SK-N-SH (cell line): ENCODE data around the gene AAMP. TPM values are rescaled to one million over a fixed set of nuclear protein-coding genes. Genes with fewer than 3 reads are reported as not detected.

Experiments
- CTCF ChIA-PET: fragments of 300-600, 350-600 bp; formaldehyde crosslinking; extraction: SDS; loops from one replicate; lab custom pipeline; 2021; lab: Yijun Ruan, JAX
- POLR2A ChIA-PET: fragments of 350-600 bp; sonication (Branson Sonifier 250); formaldehyde crosslinking; extraction: SDS; loops from one replicate; lab custom pipeline; 2020; ENCODE audit warnings: antibody characterized with exemption, inconsistent platforms; lab: Yijun Ruan, JAX
- DNase-seq: peaks from one replicate; pipeline ENCODE4 v3.0.0; 2012
- H2AFZ ChIP-seq: fragments of 200-600 bp; sonication (generic); 2 replicates; pipeline ENCODE4 v1.8.1; 2016; ENCODE audit warnings: antibody characterized with exemption, mild to moderate bottlenecking, low read depth
- H3F3A ChIP-seq: fragments of 200-600 bp; sonication (generic); replicated peaks from 2 replicates; pipeline ENCODE3; 2016; ENCODE audit warnings: antibody characterized with exemption, mild to moderate bottlenecking; ENCODE audit not compliant: insufficient read depth
- H3K27ac ChIP-seq, 2 experiments: fragments of 200-500 bp in 1 of 2; fragments of 200-600 bp in 1 of 2; sonication (Bioruptor generic) in 1 of 2; sonication (generic), shearing (Covaris generic) in 1 of 2; 2 replicates each; pipeline versions ENCODE4 v1.5.1 to v1.6.1; 2014 to 2016; ENCODE audit warnings: low read depth in 2 of 2, inconsistent platforms in 1 of 2, low read length in 1 of 2, mild to moderate bottlenecking in 1 of 2, mixed read lengths in 1 of 2
- H3K27me3 ChIP-seq: fragments of 200-600 bp; sonication (generic), shearing (Covaris generic); 2 replicates; pipeline ENCODE4 v1.6.1; 2016; ENCODE audit warnings: mixed run types; ENCODE audit not compliant: insufficient read depth
- H3K36me3 ChIP-seq, 2 experiments: fragments of 200-500 bp in 1 of 2; fragments of 200-600 bp in 1 of 2; sonication (Bioruptor generic) in 1 of 2; sonication (generic) in 1 of 2; replicated peaks in 1 of 2; 2 replicates each; pipeline versions ENCODE3 to v1.5.1; 2014 to 2016; ENCODE audit warnings: low read length in 1 of 2, mild to moderate bottlenecking in 1 of 2; ENCODE audit not compliant: insufficient read depth in 2 of 2, control insufficient read depth in 1 of 2
- H3K4me1 ChIP-seq, 2 experiments: fragments of 200-500 bp in 1 of 2; fragments of 200-600 bp in 1 of 2; sonication (Bioruptor generic) in 1 of 2; sonication (generic), shearing (Covaris generic) in 1 of 2; 2 replicates each; pipeline versions ENCODE4 v1.5.1 to v1.6.1; 2014 to 2016; ENCODE audit warnings: low read depth in 1 of 2, low read length in 1 of 2, mixed run types in 1 of 2; ENCODE audit not compliant: insufficient read depth in 2 of 2, control insufficient read depth in 1 of 2
- H3K4me2 ChIP-seq: fragments of 200-600 bp; sonication (generic), shearing (Covaris generic); 2 replicates; pipeline ENCODE4 v1.6.1; 2017; ENCODE audit warnings: mixed run types
- H3K4me3 ChIP-seq, 2 experiments: fragments of 200-500 bp in 1 of 2; fragments of 200-600 bp in 1 of 2; sonication (Bioruptor generic) in 1 of 2; sonication (generic), shearing (Covaris generic) in 1 of 2; 2 replicates each; pipeline versions ENCODE4 v1.5.1 to v1.8.1; 2014 to 2016; ENCODE audit warnings: low read depth in 2 of 2, inconsistent platforms in 1 of 2, low read length in 1 of 2, mild to moderate bottlenecking in 1 of 2, mixed read lengths in 1 of 2, moderate library complexity in 1 of 2
- H3K79me2 ChIP-seq: fragments of 200-600 bp; sonication (generic); 2 replicates; pipeline ENCODE4 v1.8.1; 2017; ENCODE audit warnings: mild to moderate bottlenecking; ENCODE audit not compliant: insufficient read depth
- H3K9ac ChIP-seq: fragments of 200-600 bp; sonication (generic); 2 replicates; pipeline ENCODE4 v1.6.1; 2017; ENCODE audit warnings: mixed run types
- H3K9me2 ChIP-seq: fragments of 200-600 bp; sonication (generic); 2 replicates; pipeline ENCODE4 v1.6.1; 2017; ENCODE audit warnings: mixed run types
- H3K9me3 ChIP-seq: fragments of 200-600 bp; sonication (generic); 2 replicates; pipeline ENCODE4 v1.6.1; 2017; ENCODE audit warnings: mixed run types, mild to moderate bottlenecking, moderate library complexity
- H4K20me1 ChIP-seq: fragments of 200-600 bp; sonication (generic); 2 replicates; pipeline ENCODE4 v1.6.1; 2017; ENCODE audit warnings: mild to moderate bottlenecking, mixed run types; ENCODE audit not compliant: insufficient read depth
- CHD2 ChIP-seq: fragments of 150-350 bp; IDR thresholded peaks from 2 replicates; pipeline ENCODE4 v1.6.1; 2018; ENCODE audit warnings: low read length; ENCODE audit not compliant: partially characterized antibody
- ELF1 ChIP-seq: IDR thresholded peaks from 2 replicates; pipeline ENCODE4 v1.4.0; 2012
- FOSL2 ChIP-seq: IDR thresholded peaks from 2 replicates; pipeline ENCODE4 v1.4.0; 2012; ENCODE audit warnings: low read depth, mild to moderate bottlenecking, moderate library complexity, borderline replicate concordance
- FOXM1 ChIP-seq: IDR thresholded peaks from 2 replicates; pipeline ENCODE4 v1.4.0; 2012; ENCODE audit warnings: low read depth, mild to moderate bottlenecking
- GABPA ChIP-seq: IDR thresholded peaks from 2 replicates; pipeline ENCODE4 v1.4.0; 2012; ENCODE audit warnings: low read depth, mild to moderate bottlenecking
- GATA2 ChIP-seq: sonication (generic); formaldehyde crosslinking; IDR thresholded peaks from 2 replicates; pipeline ENCODE4 v1.5.0; 2020; ENCODE audit warnings: mild to moderate bottlenecking, missing genetic modification reagents
- JUND ChIP-seq: IDR thresholded peaks from 2 replicates; pipeline ENCODE4 v1.4.0; 2012
- MEF2A ChIP-seq: IDR thresholded peaks from 2 replicates; pipeline ENCODE4 v1.4.0; 2012; ENCODE audit warnings: low read depth, borderline replicate concordance
- MXI1 ChIP-seq: IDR thresholded peaks from 2 replicates; pipeline ENCODE4 v1.6.1; 2012; ENCODE audit warnings: mild to moderate bottlenecking, low read depth, low read length, improper control_type of control experiment
- PBX3 ChIP-seq: IDR thresholded peaks from 2 replicates; pipeline ENCODE4; 2012
- RAD21 ChIP-seq: IDR thresholded peaks from 2 replicates; pipeline ENCODE4 v1.6.1; 2012; ENCODE audit warnings: mild to moderate bottlenecking, low read length
- RCOR1 ChIP-seq: fragments of 150-350 bp; IDR thresholded peaks from 2 replicates; pipeline ENCODE4 v1.6.1; 2017; ENCODE audit warnings: antibody characterized with exemption, low read length
- RFX5 ChIP-seq: IDR thresholded peaks from 2 replicates; pipeline ENCODE4 v1.6.1; 2012; ENCODE audit warnings: mild to moderate bottlenecking, improper control_type of control experiment, low read length
- RXRA ChIP-seq: IDR thresholded peaks from 2 replicates; pipeline ENCODE4 v1.4.0; 2012; ENCODE audit warnings: low read depth, mild to moderate bottlenecking, borderline replicate concordance
- SIN3A ChIP-seq: IDR thresholded peaks from 2 replicates; pipeline ENCODE4 v1.6.1; 2012; ENCODE audit warnings: low read depth, mild to moderate bottlenecking, low read length, moderate library complexity, borderline replicate concordance
- SMC3 ChIP-seq: IDR thresholded peaks from 2 replicates; pipeline ENCODE4 v1.6.1; 2012; ENCODE audit warnings: low read depth, low read length, improper control_type of control experiment
- TAF1 ChIP-seq: IDR thresholded peaks from 2 replicates; pipeline ENCODE4 v1.6.1; 2012; ENCODE audit warnings: low read depth, mild to moderate bottlenecking, low read length, moderate library complexity, borderline replicate concordance
- TEAD4 ChIP-seq: IDR thresholded peaks from 2 replicates; pipeline ENCODE4 v1.4.0; 2012; ENCODE audit warnings: mild to moderate bottlenecking, borderline replicate concordance; ENCODE audit not compliant: insufficient read depth
- YY1 ChIP-seq: IDR thresholded peaks from 2 replicates; pipeline ENCODE4 v1.4.0; 2012; ENCODE audit warnings: low read depth, mild to moderate bottlenecking
- WGBS: methylation state at CpG from one replicate; pipeline ENCODE4 v1.1.6; 2017; ENCODE audit warnings: low lambda C conversion rate; 5-methylcytosine and 5-hydroxymethylcytosine counted together
- polyA plus RNA-seq, 3 experiments: library from polyadenylated mRNA; depleted of rRNA; stranded (reverse); fragments of >200 nt; gene quantifications; 2 replicates each; pipeline ENCODE4 v1.2.3, GENCODE V29; 2012
- TF ChIP-seq, protein P1 (sequence below): IDR thresholded peaks from 2 replicates; pipeline ENCODE4 v1.4.0; 2012; ENCODE audit warnings: low read depth, borderline replicate concordance
- TF ChIP-seq, protein P2 (sequence below): fragments of 150-350 bp; IDR thresholded peaks from 2 replicates; pipeline ENCODE4 v1.6.1; 2016; ENCODE audit warnings: mild to moderate bottlenecking, low read depth, low read length

AAMP gene
- polyA plus RNA-seq, 1 of the 3 experiments (the other 2 are of a cell fraction), result 276 TPM

GRCh38 chr2:218296200-218296599 is 26.3 kb upstream of the AAMP start:
- Histone ChIP-seq H4K20me1 (no peaks in the 10 kb centered on the region), H2AFZ (no peak overlapping the region), H3K4me2 (no peak overlapping the region), H3K9ac (no peak overlapping the region), H3K4me3 (no peak overlapping the region), H3K79me2 (no peaks in the 10 kb centered on the region), H3K4me1 (peaks cover 0 to 5% of the 10 kb centered on the region in 2 experiments; a peak in 1 of 4 replicates), H3K36me3 (no peaks in the 10 kb centered on the region), H3K9me3 (no peaks in the 10 kb centered on the region), H3F3A (peaks cover 4% of the 10 kb centered on the region), H3K9me2 (no peaks in the 10 kb centered on the region), H3K27me3 (no peaks in the 10 kb centered on the region)
- CTCF ChIA-PET, result interaction anchor here (0.8 to 2.7 kb wide), 7 partner anchors 11 to 98 kb away, joined by 3 to 13 read pairs (median 5); partner anchors contain the start of gene CATIP
- no peak for DNase-seq
- TF ChIP-seq JUND (no peak), MEF2A (no peak), SMC3 (no peak), RFX5 (no peak), YY1 (no peak), GATA2 (CRISPR knock-in tag) (no peak), TEAD4 (no peak), FOXM1 (no peak), MXI1 (no peak), ELF1 (no peak)
- TF ChIP-seq, protein P1, sequence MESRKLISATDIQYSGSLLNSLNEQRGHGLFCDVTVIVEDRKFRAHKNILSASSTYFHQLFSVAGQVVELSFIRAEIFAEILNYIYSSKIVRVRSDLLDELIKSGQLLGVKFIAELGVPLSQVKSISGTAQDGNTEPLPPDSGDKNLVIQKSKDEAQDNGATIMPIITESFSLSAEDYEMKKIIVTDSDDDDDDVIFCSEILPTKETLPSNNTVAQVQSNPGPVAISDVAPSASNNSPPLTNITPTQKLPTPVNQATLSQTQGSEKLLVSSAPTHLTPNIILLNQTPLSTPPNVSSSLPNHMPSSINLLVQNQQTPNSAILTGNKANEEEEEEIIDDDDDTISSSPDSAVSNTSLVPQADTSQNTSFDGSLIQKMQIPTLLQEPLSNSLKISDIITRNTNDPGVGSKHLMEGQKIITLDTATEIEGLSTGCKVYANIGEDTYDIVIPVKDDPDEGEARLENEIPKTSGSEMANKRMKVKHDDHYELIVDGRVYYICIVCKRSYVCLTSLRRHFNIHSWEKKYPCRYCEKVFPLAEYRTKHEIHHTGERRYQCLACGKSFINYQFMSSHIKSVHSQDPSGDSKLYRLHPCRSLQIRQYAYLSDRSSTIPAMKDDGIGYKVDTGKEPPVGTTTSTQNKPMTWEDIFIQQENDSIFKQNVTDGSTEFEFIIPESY, result no peak
- TF ChIP-seq, all 33 proteins: peak for 0
- WGBS, result 100% methylated on average over 1 of the region's 1 CpG
- no peak overlapping the region for H3K27ac ChIP-seq
- POLR2A ChIA-PET, result interaction anchor here (0.7 kb wide), 1 partner anchor 71 kb away, joined by 3 read pairs; no protein-coding TSS in a partner anchor

DNA sequence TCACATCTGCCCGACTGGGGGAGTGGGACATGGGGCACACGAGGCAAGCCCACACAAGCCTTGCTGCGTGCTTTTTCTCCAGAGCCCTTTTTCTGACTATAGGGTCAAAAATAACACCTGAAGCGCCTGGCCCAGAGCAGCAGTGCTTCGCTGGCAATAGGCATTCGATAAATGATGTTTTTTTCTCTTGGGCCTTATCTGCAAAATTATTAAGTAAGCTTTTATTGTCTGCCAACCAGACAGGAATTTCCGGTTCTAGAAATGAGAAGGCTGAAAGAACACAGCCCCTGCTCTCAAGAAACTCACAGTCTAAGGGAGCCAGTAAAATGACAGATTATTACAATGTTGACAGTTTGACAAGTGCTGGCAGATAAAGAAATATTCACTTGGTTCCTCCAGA is 25.1 kb upstream of the AAMP start:
- 78% methylated on average over 7 of the region's 7 CpGs for WGBS
- H3K27me3 ChIP-seq, result no peaks in the 10 kb centered on the region
- TF ChIP-seq TAF1 (no peak), GATA2 (CRISPR knock-in tag) (no peak), FOSL2 (no peak), SIN3A (no peak), TEAD4 (no peak), GABPA (no peak), YY1 (no peak), MEF2A (no peak), CHD2 (no peak), RAD21 (no peak), PBX3 (no peak), RXRA (no peak), RCOR1 (no peak)
- TF ChIP-seq, protein P2, sequence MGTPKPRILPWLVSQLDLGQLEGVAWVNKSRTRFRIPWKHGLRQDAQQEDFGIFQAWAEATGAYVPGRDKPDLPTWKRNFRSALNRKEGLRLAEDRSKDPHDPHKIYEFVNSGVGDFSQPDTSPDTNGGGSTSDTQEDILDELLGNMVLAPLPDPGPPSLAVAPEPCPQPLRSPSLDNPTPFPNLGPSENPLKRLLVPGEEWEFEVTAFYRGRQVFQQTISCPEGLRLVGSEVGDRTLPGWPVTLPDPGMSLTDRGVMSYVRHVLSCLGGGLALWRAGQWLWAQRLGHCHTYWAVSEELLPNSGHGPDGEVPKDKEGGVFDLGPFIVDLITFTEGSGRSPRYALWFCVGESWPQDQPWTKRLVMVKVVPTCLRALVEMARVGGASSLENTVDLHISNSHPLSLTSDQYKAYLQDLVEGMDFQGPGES, result no peak
- TF ChIP-seq, all 33 proteins: peak for 0
- H3K9me3 ChIP-seq, result no peaks in the 10 kb centered on the region
- DNase-seq, result no peak
- ChIA-PET POLR2A (no interaction called here), CTCF (interaction anchor here (1.8 to 2.7 kb wide), 2 partner anchors 22 to 62 kb away, joined by 5 to 13 read pairs; partner anchors contain the start of gene CATIP)
- H3K4me1 ChIP-seq, result peaks cover 0 to 5% of the 10 kb centered on the region in 2 experiments; a peak in 1 of 4 replicates
- H3K9ac ChIP-seq, result no peak overlapping the region
- H2AFZ ChIP-seq, result no peak overlapping the region
- H3K79me2 ChIP-seq, result no peaks in the 10 kb centered on the region
- H3K9me2 ChIP-seq, result no peaks in the 10 kb centered on the region
- H3K4me2 ChIP-seq, result no peak overlapping the region
- no peaks in the 10 kb centered on the region for H3K36me3 ChIP-seq
- no peak overlapping the region for H3K27ac ChIP-seq
- H3K4me3 ChIP-seq, result no peak overlapping the region
- H4K20me1 ChIP-seq, result no peaks in the 10 kb centered on the region
- no peaks in the 10 kb centered on the region for H3F3A ChIP-seq
